Cardiac septum (tissue), 1 donor: ENCODE data around the gene GPER1. TPM values are rescaled to one million over a fixed set of nuclear protein-coding genes. Genes with fewer than 3 reads are reported as not detected.

ENCODE experiments used
- DNase-seq: peaks from one replicate; pipeline ENCODE4 v3.0.0-alpha.2; 2020; ENCODE audit warnings: low spot score
- intact Hi-C: fragments of 100-400 bp; cut with DNase I; formaldehyde crosslinking; loops from one replicate; pipeline ENCODE4 v1.14.0; 2022
- total RNA-seq: library from RNA; stranded (reverse); fragmentation: NEBNext Ultra II Directional; extraction: Animal tissue kit (Norgen Biotek cat#: 25700); gene quantifications from one replicate; pipeline ENCODE4 v1.2.1, GENCODE V29; 2021
- donor health status: DM: no; HTN: no; CAD: no.

The GPER1 gene
- total RNA-seq, 1 donor from 2014 or later = 2.9 TPM

- intact Hi-C loops = no loop called here
- DNase-seq = no peak
Measured at GRCh38 chr7:1081931-1082401, 5.9 kb upstream of the GPER1 start.

- intact Hi-C loops = no loop called here
- DNase-seq = no peak
Measured at GRCh38 chr7:1083729-1084657, 3.9 kb upstream of the GPER1 start.

- no peak for DNase-seq
- intact Hi-C loops = loop anchor here (5.0 kb wide), 2 partner anchors 37 to 52 kb away; a partner anchor contains a TSS
Measured at GRCh38 chr7:1085266-1085665, 2.6 kb upstream of the GPER1 start.

GRCh38 chr7:1085910-1086421 is 1.9 kb upstream of the GPER1 start:
- intact Hi-C loops = loop anchor here (5.0 kb wide), 2 partner anchors 36 to 51 kb away; a partner anchor contains a TSS
- no peak for DNase-seq

- DNase-seq = peak; percentile 87
- intact Hi-C loops = loop anchor here (5.0 kb wide), 2 partner anchors 35 to 50 kb away; a partner anchor contains a TSS
Measured at GRCh38 chr7:1086588-1087464, 1.1 kb upstream of the GPER1 start.

GRCh38 chr7:1087465-1087814 is 473 bp upstream of the GPER1 start:
- intact Hi-C loops = loop anchor here (5.0 kb wide), 2 partner anchors 35 to 50 kb away; a partner anchor contains a TSS
- DNase-seq = no peak

- intact Hi-C loops = no loop called here
- DNase-seq = no peak
Measured at GRCh38 chr7:1090236-1090635, 2.3 kb downstream of the GPER1 start.

- DNase-seq = no peak
- intact Hi-C loops = no loop called here
Measured at GRCh38 chr7:1090686-1091643, 3.1 kb downstream of the GPER1 start.

- no peak for DNase-seq
- intact Hi-C loops = no loop called here
Measured at GRCh38 chr7:1091644-1092027, 3.7 kb downstream of the GPER1 start.

GRCh38 chr7:1092161-1092632 is 4.3 kb downstream of the GPER1 start:
- no peak for DNase-seq
- intact Hi-C loops = no loop called here

GRCh38 chr7:1092806-1093501 is 5.0 kb downstream of the GPER1 start:
- intact Hi-C loops = no loop called here
- DNase-seq = no peak

- DNase-seq = no peak
- intact Hi-C loops = no loop called here
Measured at GRCh38 chr7:1093502-1093843, 5.6 kb downstream of the GPER1 start.

- DNase-seq = no peak
- intact Hi-C loops = no loop called here
Measured at GRCh38 chr7:1093916-1094508, 6.1 kb downstream of the GPER1 start.

- intact Hi-C loops = no loop called here
- DNase-seq = no peak
Measured at GRCh38 chr7:1094870-1095269, 7.0 kb downstream of the GPER1 start.

GRCh38 chr7:1095621-1096155 is 7.8 kb downstream of the GPER1 start:
- intact Hi-C loops = no loop called here
- DNase-seq = no peak

GRCh38 chr7:1096156-1097119 is 8.5 kb downstream of the GPER1 start:
- DNase-seq = no peak

GRCh38 chr7:1097120-1097504 is 9.2 kb downstream of the GPER1 start:
- DNase-seq = no peak
- intact Hi-C loops = no loop called here

More at GRCh38 chr7:1096156-1097119, 8.5 kb downstream of the GPER1 start:
- intact Hi-C loops = no loop called here
